K562 (cell line): Measurements from ENCODE around the gene RPS6KA2. TPM values are rescaled to one million over a fixed set of nuclear protein-coding genes. Genes with fewer than 3 reads are reported as not detected.

Experiments
- BCL6 ChIP-seq: fragments of 250-450 bp; sonication (Bioruptor Pico); IDR thresholded peaks from 2 replicates; pipeline ENCODE4 v1.4.0; 2020
- CBX8 ChIP-seq: fragments of 200-600 bp; sonication (generic); IDR thresholded peaks from 2 replicates; pipeline ENCODE4 v1.6.1; 2012; ENCODE audit warnings: borderline replicate concordance, mixed run types, low read depth, mild to moderate bottlenecking, moderate library complexity, mixed read lengths, low read length, control low read depth, inconsistent platforms; ENCODE audit not compliant: poor library complexity, severe bottlenecking; ENCODE audit errors: extremely low read depth
- DACH1 ChIP-seq: fragments of 450-650 bp; IDR thresholded peaks from 2 replicates; pipeline ENCODE4 v1.6.1; 2018; ENCODE audit not compliant: partially characterized antibody
- EGR1 ChIP-seq: fragments of 450-650 bp; conservative IDR thresholded peaks from 2 replicates; pipeline ENCODE4 v1.6.1; 2017; ENCODE audit warnings: mild to moderate bottlenecking
- EP400 ChIP-seq: fragments of 450-650 bp; IDR thresholded peaks from 2 replicates; pipeline ENCODE4 v1.6.1; 2017; ENCODE audit warnings: antibody characterized with exemption, mild to moderate bottlenecking, moderate library complexity
- ERF ChIP-seq: fragments of 450-650 bp; formaldehyde crosslinking; IDR thresholded peaks from 2 replicates; pipeline ENCODE4 v1.4.0; 2020; ENCODE audit warnings: mild to moderate bottlenecking, mixed read lengths
- FOXM1 ChIP-seq, 2 experiments: fragments of 450-650 bp in 1 of 2; sonication (generic) in 1 of 2; formaldehyde crosslinking in 1 of 2; IDR thresholded peaks; 2 replicates each; pipeline versions ENCODE4 v1.6.1 to v1.9.0; 2017 to 2022; ENCODE audit warnings: low read depth in 2 of 2, mild to moderate bottlenecking in 2 of 2, missing genetic modification reagents in 1 of 2, moderate library complexity in 1 of 2
- HOMEZ ChIP-seq: fragments of 250-450 bp; sonication (Bioruptor Pico); IDR thresholded peaks from 2 replicates; pipeline ENCODE4 v1.4.0; 2020; ENCODE audit warnings: mild to moderate bottlenecking, moderate library complexity
- KLF10 ChIP-seq: fragments of 250-450 bp; sonication (Bioruptor Pico); IDR thresholded peaks from 2 replicates; pipeline ENCODE4 v1.6.1; 2021; ENCODE audit warnings: matching md5 sums
- LCOR ChIP-seq: sonication (generic); formaldehyde crosslinking; IDR thresholded peaks from 2 replicates; pipeline ENCODE4 v1.8.0; 2022; ENCODE audit warnings: mild to moderate bottlenecking, missing genetic modification reagents
- NFATC3 ChIP-seq: fragments of 450-650 bp; IDR thresholded peaks from 2 replicates; pipeline ENCODE4 v1.6.1; 2017; ENCODE audit warnings: mild to moderate bottlenecking
- PCBP1 ChIP-seq: fragments of 200-400 bp; formaldehyde crosslinking; IDR thresholded peaks from 2 replicates; pipeline ENCODE4 v1.6.1; 2018; ENCODE audit warnings: mild to moderate bottlenecking, low read depth, low read length; ENCODE audit not compliant: poor library complexity, severe bottlenecking
- SNAPC5 ChIP-seq: fragments of 250-450 bp; sonication (Bioruptor Pico); IDR thresholded peaks from 2 replicates; pipeline ENCODE4 v1.8.0; 2021; ENCODE audit warnings: moderate library complexity, mild to moderate bottlenecking, inconsistent platforms
- SREBF1 ChIP-seq: fragments of 150-350 bp; IDR thresholded peaks from 2 replicates; pipeline ENCODE4 v1.6.1; 2014; ENCODE audit warnings: antibody characterized with exemption, low read depth, low read length, borderline replicate concordance
- SRSF1 ChIP-seq: fragments of 200-400 bp; formaldehyde crosslinking; IDR thresholded peaks from 2 replicates; pipeline ENCODE4 v1.6.1; 2017; ENCODE audit warnings: mild to moderate bottlenecking, low read depth, low read length, moderate library complexity
- ZBTB11 ChIP-seq, 3 experiments: fragments of 200-800 bp in 1 of 3; fragments of 250-450 bp in 1 of 3; fragments of 450-650 bp in 1 of 3; sonication (Bioruptor Pico) in 1 of 3; sonication (Bioruptor generic) in 1 of 3; formaldehyde crosslinking in 1 of 3; IDR thresholded peaks; 2 replicates each; pipeline versions ENCODE4 v1.6.1 to v1.8.0; 2016 to 2022; ENCODE audit warnings: mild to moderate bottlenecking in 2 of 3, missing genetic modification characterization in 2 of 3, missing compliant biosample characterization in 1 of 3, moderate library complexity in 1 of 3
- ZNF184 ChIP-seq: sonication (generic); formaldehyde crosslinking; IDR thresholded peaks from 2 replicates; pipeline ENCODE4 v1.5.0; 2020; ENCODE audit warnings: missing genetic modification reagents
- ZNF232 ChIP-seq: sonication (generic); formaldehyde crosslinking; IDR thresholded peaks from 2 replicates; pipeline ENCODE4 v1.8.0; 2022; ENCODE audit warnings: mild to moderate bottlenecking, missing genetic modification reagents
- ZNF274 ChIP-seq: IDR thresholded peaks from 2 replicates; pipeline ENCODE4 v1.6.1; 2011; ENCODE audit warnings: low read depth, mild to moderate bottlenecking, low read length, moderate library complexity, borderline replicate concordance
- ZNF589 ChIP-seq: fragments of 200-800 bp; sonication (Bioruptor generic); IDR thresholded peaks from 2 replicates; pipeline ENCODE4 v1.6.1; 2016; ENCODE audit warnings: low read depth, missing genetic modification characterization, missing compliant biosample characterization
- polyA plus RNA-seq, 8 experiments: library from polyadenylated mRNA; depleted of rRNA in 4 of 8; stranded (reverse) in 5 of 8; unstranded in 3 of 8; fragments of >200 nt; fragmentation: Nextera tagmentation in 2 of 8; fragmentation: Illumina TruSeq in 1 of 8; extraction: Ambion mirVana in 2 of 8; extraction: Trizol in 1 of 8; gene quantifications; 2 replicates each; pipeline versions ENCODE4 v1.2.1 to v1.2.3, GENCODE V29; 2011 to 2014; ENCODE audit warnings: inconsistent platforms in 1 of 8, missing spikeins in 1 of 8
- total RNA-seq, 7 experiments: library from RNA; depleted of rRNA in 6 of 7; stranded (reverse); fragments of >200 nt in 6 of 7; fragmentation: Illumina TruSeq in 2 of 7; extraction: Trizol in 2 of 7; gene quantifications; 2 replicates each; pipeline versions ENCODE4 v1.2.1 to v1.2.3, GENCODE V29; 2011 to 2021; ENCODE audit warnings: low replicate concordance in 1 of 7
- TF ChIP-seq, protein P1 (sequence below): fragments of 250-450 bp; sonication (Bioruptor Pico); IDR thresholded peaks from 2 replicates; pipeline ENCODE4 v1.5.0; 2021

RPS6KA2 gene
- total and polyA plus RNA-seq, 9 of the 15 experiments (the other 6 are each of a cell fraction or from before 2014, with no cell fraction given), result 0.29 to 1.00 (median 0.53) TPM

DNA sequence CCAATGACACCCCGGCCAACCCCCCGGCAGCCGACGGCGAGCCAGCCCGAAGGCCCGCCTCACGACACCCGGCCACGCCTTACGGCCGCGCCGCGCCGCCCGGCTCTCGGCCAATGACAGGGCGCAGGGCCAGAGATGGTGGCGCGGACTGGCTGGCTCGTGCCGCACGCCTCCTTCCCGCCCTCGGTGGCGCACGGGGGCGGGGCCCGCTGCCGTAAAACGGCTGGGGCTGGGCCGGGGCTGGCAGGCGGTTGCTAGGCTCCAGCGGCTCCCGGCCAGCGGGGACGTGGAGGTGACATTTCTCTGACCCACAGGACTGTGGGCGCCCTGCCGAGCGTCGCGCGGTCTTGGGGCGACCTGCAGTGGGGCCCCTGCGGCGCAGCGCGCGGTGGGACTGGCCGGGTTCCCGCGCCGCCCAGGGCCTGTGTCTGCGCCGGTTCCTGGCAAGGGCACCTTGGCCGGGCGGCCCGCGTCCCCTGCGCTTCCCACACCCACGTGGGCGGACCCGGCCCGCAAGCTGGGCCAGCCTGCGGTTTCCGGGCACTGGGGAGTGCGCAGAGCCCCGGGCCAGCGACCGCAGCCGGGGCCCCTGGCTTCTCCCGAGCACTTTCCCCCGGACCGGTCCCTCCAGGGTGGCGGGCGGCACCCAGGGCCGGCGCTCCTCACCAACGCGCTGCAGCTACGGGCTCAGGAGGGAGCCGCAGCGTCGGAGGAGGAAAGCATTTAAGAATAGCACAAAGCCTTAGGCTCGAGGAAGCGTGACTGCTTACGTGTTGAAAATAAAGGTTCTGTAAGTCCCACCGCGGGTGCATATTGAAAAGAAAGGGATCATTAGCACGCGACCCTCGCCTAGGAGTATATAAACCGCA lies 243.9 kb downstream of the RPS6KA2 start, which contains the start of gene MPC1 (continued):
- TF ChIP-seq FOXM1 (IDR thresholded peaks at IDR 0.05; ENCODE audit: low read depth) (no peak), FOXM1 (CRISPR knock-in tag; IDR thresholded peaks at IDR 0.05; ENCODE audit: low read depth) (peak; percentile 81), ZNF184 (CRISPR knock-in tag) (no peak), NFATC3 (no peak), ZBTB11 (CRISPR knock-in tag; IDR thresholded peaks at IDR 0.05) (peak in 2 of 3 experiments; percentile 18 to 51; a peak in 1 of 6 replicates), ZNF589 (no peak), ZNF274 (no peak), ZNF232 (CRISPR knock-in tag) (no peak), PCBP1 (peak; percentile 77), SREBF1 (no peak), SRSF1 (no peak), EGR1 (peak; percentile 72), EP400 (peak; percentile 73), HOMEZ (CRISPR knock-in tag) (0 out of 2 replicates have a peak, but pooled peaks have one; percentile 26), KLF10 (CRISPR knock-in tag) (no peak), DACH1 (no peak), SNAPC5 (CRISPR knock-in tag) (no peak), BCL6 (no peak), CBX8 (no peak), ERF (CRISPR knock-in tag) (no peak), LCOR (CRISPR knock-in tag) (no peak)
- TF ChIP-seq, protein P1, sequence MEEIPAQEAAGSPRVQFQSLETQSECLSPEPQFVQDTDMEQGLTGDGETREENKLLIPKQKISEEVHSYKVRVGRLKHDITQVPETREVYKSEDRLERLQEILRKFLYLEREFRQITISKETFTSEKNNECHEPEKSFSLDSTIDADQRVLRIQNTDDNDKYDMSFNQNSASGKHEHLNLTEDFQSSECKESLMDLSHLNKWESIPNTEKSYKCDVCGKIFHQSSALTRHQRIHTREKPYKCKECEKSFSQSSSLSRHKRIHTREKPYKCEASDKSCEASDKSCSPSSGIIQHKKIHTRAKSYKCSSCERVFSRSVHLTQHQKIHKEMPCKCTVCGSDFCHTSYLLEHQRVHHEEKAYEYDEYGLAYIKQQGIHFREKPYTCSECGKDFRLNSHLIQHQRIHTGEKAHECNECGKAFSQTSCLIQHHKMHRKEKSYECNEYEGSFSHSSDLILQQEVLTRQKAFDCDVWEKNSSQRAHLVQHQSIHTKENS (CRISPR knock-in tag), result no peak
